Upper lobe of left lung (tissue), 6 donors: Measurements from ENCODE around the gene PDLIM5. TPM values are rescaled to one million over a fixed set of nuclear protein-coding genes. Genes with fewer than 3 reads are reported as not detected.

Experiments used
- ATAC-seq, 2 donors: fragments of 200-7000 bp; cut with Tn5 transposase; one replicate each; pipeline ENCODE4 v1.9.1; 2022; ENCODE audit warnings: mild to moderate bottlenecking in 2 of 2, moderate library complexity in 2 of 2; ENCODE audit not compliant: low FRiP score in 2 of 2
- DNase-seq, 2 donors: peaks; one replicate each; pipeline ENCODE4 v3.0.0-alpha.2; 2019 to 2020
- H3K27ac ChIP-seq, 4 donors: fragments of 200-600 bp; sonication (generic); one replicate each; pipeline ENCODE4 v1.5.1; 2016 to 2019
- H3K27me3 ChIP-seq, 4 donors: fragments of 200-600 bp; sonication (generic); one replicate each; pipeline ENCODE4 v1.5.1; 2017 to 2019
- H3K36me3 ChIP-seq, 4 donors: fragments of 200-600 bp; sonication (generic); one replicate each; pipeline ENCODE4 v1.5.1; 2016 to 2019
- H3K4me1 ChIP-seq, 4 donors: fragments of 200-600 bp; sonication (generic); one replicate each; pipeline ENCODE4 v1.5.1; 2018 to 2019
- H3K4me3 ChIP-seq, 4 donors: fragments of 200-600 bp; sonication (generic); one replicate each; pipeline ENCODE4 v1.5.1; 2017 to 2019; ENCODE audit warnings: mild to moderate bottlenecking in 2 of 4, moderate library complexity in 1 of 4
- H3K9me3 ChIP-seq, 4 donors: fragments of 200-600 bp; sonication (generic); one replicate each; pipeline ENCODE4 v1.5.1; 2018 to 2019
- EP300 ChIP-seq, 4 donors: sonication (generic); formaldehyde crosslinking; IDR thresholded peaks; one replicate each; pipeline ENCODE4 v1.5.1; 2017; ENCODE audit warnings: antibody characterized with exemption in 4 of 4, control low read depth in 2 of 4
- POLR2A ChIP-seq, 4 donors: fragments of 450-650 bp; IDR thresholded peaks; one replicate each; pipeline ENCODE4 v1.5.1; 2016 to 2017; ENCODE audit warnings: antibody characterized with exemption in 4 of 4, mild to moderate bottlenecking in 2 of 4
- POLR2AphosphoS5 ChIP-seq, 2 donors: sonication (generic); formaldehyde crosslinking; IDR thresholded peaks; one replicate each; pipeline ENCODE4 v1.5.1; 2017; ENCODE audit warnings: antibody characterized with exemption in 2 of 2
- WGBS, 2 donors: methylation state at CpG; one replicate each; pipeline ENCODE4 v1.1.5; 2017 to 2018; 5-methylcytosine and 5-hydroxymethylcytosine counted together
- total RNA-seq, 6 donors: library from RNA; depleted of rRNA in 4 of 6; stranded (reverse); fragments of >200 nt in 4 of 6; gene quantifications; one replicate each; pipeline versions ENCODE4 v1.1.0 to v1.2.1, GENCODE V29; 2016 to 2021
- TF ChIP-seq, protein P1 (sequence below), 6 experiments: fragments of 450-650 bp in 4 of 6; fragments of 200-600 bp in 2 of 6; sonication (generic) in 2 of 6; IDR thresholded peaks; one replicate each; pipeline ENCODE4 v1.5.1; 2016 to 2019; ENCODE audit warnings: antibody characterized with exemption in 6 of 6
- donor health status: DM: no; HTN: no; CAD: no; lungs with moderate emphysema.
- donor health status: DM: no; HTN: yes; CAD: no; lungs with severe emphysema.

Gene PDLIM5
- total RNA-seq, 6 donors from 2014 or later, result 24.1 to 105 (median 73.0) TPM

DNA sequence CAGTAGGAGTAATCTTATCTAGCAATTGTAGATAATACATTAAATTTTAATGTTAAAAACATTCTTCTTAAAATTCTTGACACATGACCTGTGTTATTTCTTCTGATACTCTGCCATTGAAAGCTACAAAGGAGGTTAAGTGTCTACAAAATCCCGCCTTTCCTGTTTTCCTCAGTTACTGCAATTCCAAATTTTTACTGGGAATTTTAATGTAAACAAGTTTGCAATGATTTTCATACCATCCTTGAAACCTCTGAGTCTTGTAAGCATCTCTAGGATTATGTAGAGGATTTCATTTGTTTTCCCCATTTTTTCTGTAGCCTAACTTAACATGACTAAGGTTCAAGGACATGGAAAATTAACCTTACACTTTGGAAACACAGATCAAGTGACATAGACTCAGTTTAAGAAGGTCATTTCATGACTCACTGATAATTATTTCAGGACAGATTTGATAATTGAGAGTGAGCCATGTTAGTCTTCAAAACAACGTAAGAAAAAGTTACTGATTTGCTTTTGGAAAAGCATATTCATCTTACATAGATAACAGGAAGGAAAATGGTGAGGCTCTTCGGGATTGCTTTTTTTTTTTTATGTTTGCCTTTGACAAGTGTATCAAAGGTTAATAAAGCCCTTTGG is 39.6 kb upstream of the PDLIM5 start:
- WGBS, 2 donors, result 44 to 50% methylated on average over 3 of the region's 3 CpGs
- Histone ChIP-seq H3K27ac (no peak overlapping the region), H3K36me3 (no peaks in the 10 kb centered on the region), H3K9me3 (no peaks in the 10 kb centered on the region), H3K4me3 (no peak overlapping the region), H3K4me1 (peaks cover 0 to 12% (median 2%) of the 10 kb centered on the region in 4 donors), H3K27me3 (no peaks in the 10 kb centered on the region)
- DNase-seq (no peak), ATAC-seq (no peak)
- no peak for TF ChIP-seq POLR2AphosphoS5 (IDR thresholded peaks at IDR 0.05)
- no peak for TF ChIP-seq POLR2A (IDR thresholded peaks at IDR 0.05)
- TF ChIP-seq EP300 (IDR thresholded peaks at IDR 0.05), result no peak
- TF ChIP-seq, protein P1, sequence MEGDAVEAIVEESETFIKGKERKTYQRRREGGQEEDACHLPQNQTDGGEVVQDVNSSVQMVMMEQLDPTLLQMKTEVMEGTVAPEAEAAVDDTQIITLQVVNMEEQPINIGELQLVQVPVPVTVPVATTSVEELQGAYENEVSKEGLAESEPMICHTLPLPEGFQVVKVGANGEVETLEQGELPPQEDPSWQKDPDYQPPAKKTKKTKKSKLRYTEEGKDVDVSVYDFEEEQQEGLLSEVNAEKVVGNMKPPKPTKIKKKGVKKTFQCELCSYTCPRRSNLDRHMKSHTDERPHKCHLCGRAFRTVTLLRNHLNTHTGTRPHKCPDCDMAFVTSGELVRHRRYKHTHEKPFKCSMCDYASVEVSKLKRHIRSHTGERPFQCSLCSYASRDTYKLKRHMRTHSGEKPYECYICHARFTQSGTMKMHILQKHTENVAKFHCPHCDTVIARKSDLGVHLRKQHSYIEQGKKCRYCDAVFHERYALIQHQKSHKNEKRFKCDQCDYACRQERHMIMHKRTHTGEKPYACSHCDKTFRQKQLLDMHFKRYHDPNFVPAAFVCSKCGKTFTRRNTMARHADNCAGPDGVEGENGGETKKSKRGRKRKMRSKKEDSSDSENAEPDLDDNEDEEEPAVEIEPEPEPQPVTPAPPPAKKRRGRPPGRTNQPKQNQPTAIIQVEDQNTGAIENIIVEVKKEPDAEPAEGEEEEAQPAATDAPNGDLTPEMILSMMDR (IDR thresholded peaks at IDR 0.05), result no peak

DNA sequence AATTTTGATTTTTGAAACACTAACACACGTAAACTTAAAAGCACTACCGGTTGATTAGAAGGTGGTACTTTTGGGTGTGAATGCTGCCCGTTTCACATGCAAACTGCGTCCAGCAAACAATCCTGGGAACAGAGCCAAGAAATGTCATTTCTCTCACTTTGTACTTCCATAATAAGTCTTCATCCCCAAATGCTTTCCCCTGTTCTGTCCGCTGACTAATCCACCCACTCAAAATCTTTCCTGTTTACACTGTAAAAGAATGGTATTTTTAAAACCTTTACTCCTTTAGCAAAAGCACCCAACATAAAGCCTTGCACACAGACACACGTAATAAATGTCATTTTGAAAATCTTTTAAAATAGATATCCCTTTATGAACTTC is 39.1 kb upstream of the PDLIM5 start:
- no peak overlapping the region for H3K4me3 ChIP-seq
- no peaks in the 10 kb centered on the region for H3K9me3 ChIP-seq
- 11 to 13% methylated on average over 6 of the region's 6 CpGs for WGBS, 2 donors
- no peaks in the 10 kb centered on the region for H3K27me3 ChIP-seq
- peak in 1 of 2 donors; percentile 44 for ATAC-seq
- DNase-seq, result no peak
- H3K27ac ChIP-seq, result no peak overlapping the region
- TF ChIP-seq POLR2AphosphoS5 (IDR thresholded peaks at IDR 0.05) (no peak), EP300 (IDR thresholded peaks at IDR 0.05) (no peak), POLR2A (IDR thresholded peaks at IDR 0.05) (no peak)
- TF ChIP-seq, protein P1 (IDR thresholded peaks at IDR 0.05), result no peak
- peaks cover 0 to 12% (median 2%) of the 10 kb centered on the region in 4 donors for H3K4me1 ChIP-seq
- no peaks in the 10 kb centered on the region for H3K36me3 ChIP-seq

DNA sequence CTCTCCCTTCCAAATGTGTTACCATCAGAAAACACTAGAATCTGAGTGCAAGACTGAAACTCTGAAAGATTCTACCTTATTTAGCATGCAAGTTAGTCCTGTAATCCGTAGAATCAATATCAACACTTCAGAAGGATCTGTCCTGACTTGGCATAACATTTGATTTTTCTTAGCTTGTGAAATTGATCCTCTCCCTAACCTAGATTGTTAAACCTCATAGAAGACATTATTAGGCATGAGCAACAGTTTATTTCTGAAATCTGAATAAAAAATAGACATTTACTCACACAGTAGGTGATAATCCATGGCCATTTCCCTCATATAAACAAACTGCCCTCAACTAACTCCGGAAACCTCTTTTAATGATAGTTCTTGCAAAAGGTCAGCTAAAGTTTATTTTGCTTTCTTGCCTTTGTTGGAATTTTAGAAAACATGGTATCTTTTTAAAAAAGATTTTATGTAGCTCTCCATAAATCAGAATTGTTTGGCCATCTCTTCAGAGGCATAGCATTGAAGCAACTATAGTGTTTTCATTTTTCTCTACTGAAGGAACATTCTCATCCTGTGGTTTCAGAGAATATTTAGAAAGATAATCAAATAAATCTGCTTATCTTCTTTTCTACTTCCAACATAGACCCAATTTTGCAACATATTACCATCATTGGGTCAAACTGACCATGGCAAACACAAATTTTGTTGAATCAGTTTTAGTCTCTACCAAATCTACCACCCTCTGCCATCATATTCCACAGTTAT is 38.5 kb upstream of the PDLIM5 start:
- H3K27me3 ChIP-seq, result no peaks in the 10 kb centered on the region
- no peaks in the 10 kb centered on the region for H3K36me3 ChIP-seq
- H3K9me3 ChIP-seq, result no peaks in the 10 kb centered on the region
- no peak for DNase-seq
- WGBS, 2 donors, result 51 to 57% methylated on average over 2 of the region's 2 CpGs
- TF ChIP-seq POLR2AphosphoS5 (IDR thresholded peaks at IDR 0.05), result no peak
- TF ChIP-seq, protein P1 (IDR thresholded peaks at IDR 0.05), result no peak
- TF ChIP-seq EP300 (IDR thresholded peaks at IDR 0.05), result no peak
- no peak for TF ChIP-seq POLR2A (IDR thresholded peaks at IDR 0.05)
- H3K4me3 ChIP-seq, result no peak overlapping the region
- H3K4me1 ChIP-seq, result peaks cover 0 to 12% (median 2%) of the 10 kb centered on the region in 4 donors
- no peak for ATAC-seq
- H3K27ac ChIP-seq, result no peak overlapping the region

DNA sequence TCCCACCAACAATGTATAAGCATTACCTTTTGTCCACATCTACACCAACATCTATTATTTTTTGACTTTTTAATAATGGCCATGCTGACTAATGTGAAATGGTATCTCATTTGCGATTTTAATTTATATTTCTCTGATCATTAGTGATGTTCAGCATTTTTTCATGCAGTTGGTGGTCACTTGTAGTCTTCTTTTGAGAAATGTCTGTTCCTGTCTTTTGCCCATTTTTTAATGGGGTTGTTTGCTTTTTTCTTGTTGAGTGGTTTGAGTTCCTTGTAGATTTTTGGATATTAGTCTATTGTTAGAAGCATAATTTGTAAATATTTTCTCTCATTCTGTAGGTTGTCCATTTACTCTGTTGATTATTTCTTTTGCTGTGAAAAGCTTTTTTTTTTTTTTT is 36.8 kb upstream of the PDLIM5 start:
- 96 to 98% methylated on average over 1 of the region's 1 CpG for WGBS, 2 donors
- H3K27ac ChIP-seq, result no peak overlapping the region

More for the DNA sequence above, 36.8 kb upstream of the PDLIM5 start:
- Histone ChIP-seq H3K4me1 (peaks cover 0 to 12% (median 2%) of the 10 kb centered on the region in 4 donors), H3K9me3 (no peaks in the 10 kb centered on the region), H3K4me3 (no peak overlapping the region), H3K27me3 (no peaks in the 10 kb centered on the region), H3K36me3 (no peaks in the 10 kb centered on the region)
- no peak for ATAC-seq
- TF ChIP-seq EP300 (IDR thresholded peaks at IDR 0.05) (no peak), POLR2A (IDR thresholded peaks at IDR 0.05) (no peak), POLR2AphosphoS5 (IDR thresholded peaks at IDR 0.05) (no peak)
- TF ChIP-seq, protein P1 (IDR thresholded peaks at IDR 0.05), result no peak
- no peak for DNase-seq
